Ishikawa (cell line): Measurements from ENCODE around the gene TTC3.

Experiments
- CEBPB ChIP-seq: IDR thresholded peaks from 2 replicates; pipeline ENCODE4 v1.6.1; 2012
- CREB1 ChIP-seq: IDR thresholded peaks from 2 replicates; pipeline ENCODE4 v1.6.1; 2012; ENCODE audit warnings: low read depth
- EGR1 ChIP-seq: IDR thresholded peaks from 2 replicates; pipeline ENCODE4 v1.6.1; 2012
- EP300 ChIP-seq: IDR thresholded peaks from 2 replicates; pipeline ENCODE4 v1.6.1; 2012; ENCODE audit warnings: borderline replicate concordance
- FOXM1 ChIP-seq: IDR thresholded peaks from 2 replicates; pipeline ENCODE4 v1.6.1; 2012; ENCODE audit warnings: low read depth, borderline replicate concordance
- MAX ChIP-seq: IDR thresholded peaks from 2 replicates; pipeline ENCODE4 v1.6.1; 2012
- NFIC ChIP-seq: IDR thresholded peaks from 2 replicates; pipeline ENCODE4 v1.6.1; 2012
- RAD21 ChIP-seq: IDR thresholded peaks from 2 replicates; pipeline ENCODE4 v1.6.1; 2012; ENCODE audit warnings: low read depth
- REST ChIP-seq: IDR thresholded peaks from 2 replicates; pipeline ENCODE4 v1.6.1; 2012; ENCODE audit warnings: low read depth, mild to moderate bottlenecking
- TAF1 ChIP-seq: IDR thresholded peaks from 2 replicates; pipeline ENCODE4 v1.6.1; 2012; ENCODE audit warnings: low read depth, mild to moderate bottlenecking
- TCF12 ChIP-seq: IDR thresholded peaks from 2 replicates; pipeline ENCODE4 v1.6.1; 2012; ENCODE audit warnings: low read depth
- TEAD4 ChIP-seq: IDR thresholded peaks from 2 replicates; pipeline ENCODE4 v1.6.1; 2012
- USF1 ChIP-seq: IDR thresholded peaks from 2 replicates; pipeline ENCODE4 v1.6.1; 2012
- YY1 ChIP-seq: IDR thresholded peaks from 2 replicates; pipeline ENCODE4 v1.6.1; 2012; ENCODE audit warnings: low read depth
- ZBTB7A ChIP-seq: IDR thresholded peaks from 2 replicates; pipeline ENCODE4 v1.6.1; 2012; ENCODE audit warnings: low read depth

The TTC3 gene

GRCh38 chr21:37166733-37167132 is 93.7 kb downstream of the TTC3 start:
- TF ChIP-seq YY1 (no peak), EP300 (no peak), TEAD4 (no peak), EGR1 (no peak), NFIC (no peak), USF1 (no peak), RAD21 (peak; percentile 63)

GRCh38 chr21:37168666-37169065 is 95.6 kb downstream of the TTC3 start:
- TF ChIP-seq YY1 (no peak), ZBTB7A (no peak), NFIC (no peak), TAF1 (no peak), MAX (no peak), USF1 (no peak), FOXM1 (no peak), RAD21 (no peak), REST (no peak), TEAD4 (no peak), CEBPB (no peak), TCF12 (no peak), CREB1 (no peak), EP300 (no peak), EGR1 (no peak)

GRCh38 chr21:37172646-37173045 is 99.6 kb downstream of the TTC3 start:
- TF ChIP-seq EP300 (no peak), TCF12 (no peak), RAD21 (no peak), USF1 (no peak), YY1 (no peak), EGR1 (no peak), MAX (no peak), CREB1 (no peak), FOXM1 (no peak), CEBPB (no peak), REST (no peak), TAF1 (no peak), NFIC (no peak), ZBTB7A (no peak), TEAD4 (no peak)

- peak; percentile 70; the same call in 1 of the 2 replicates for TF ChIP-seq EGR1
- no peak for TF ChIP-seq EP300
- TF ChIP-seq NFIC: no peak
- TF ChIP-seq USF1: peak; percentile 26; the same call in 1 of the 2 replicates
- 0 out of 2 replicates have a peak, but pooled peaks have one; percentile 24 for TF ChIP-seq TCF12
- TF ChIP-seq MAX: peak; percentile 30; the same call in 1 of the 2 replicates
These were observed 103.7 kb downstream of the TTC3 start for GRCh38 chr21:37176716-37177115.

- TF ChIP-seq FOXM1 (no peak), TEAD4 (no peak), TCF12 (no peak), EP300 (no peak), REST (no peak), YY1 (no peak), CEBPB (no peak), CREB1 (no peak)
These were observed 108.0 kb downstream of the TTC3 start for GRCh38 chr21:37181059-37181458.
